PC-3 (cell line): Measurements from ENCODE around the gene SGMS1. TPM values are rescaled to one million over a fixed set of nuclear protein-coding genes. Genes with fewer than 3 reads are reported as not detected.

Experiments used
- ATAC-seq: fragments of 200-7000 bp; cut with Tn5 transposase; 2 replicates; pipeline ENCODE4 v1.9.1; 2020; ENCODE audit warnings: mild to moderate bottlenecking, moderate library complexity
- BruUV-seq: library from RNA; stranded (reverse); fragments of 400-500 nt; replicated peaks from 2 replicates; lab custom pipeline; 2021; lab: Mats Ljungman, UMichigan
- CTCF ChIA-PET: fragments of 300-600 bp; sonication (Branson Sonifier 250); formaldehyde crosslinking; loops from one replicate; lab custom pipeline; 2022; ENCODE audit warnings: antibody characterized with exemption; lab: Charles Lee
- POLR2A ChIA-PET: fragments of 300-600 bp; sonication (Branson Sonifier 250); formaldehyde crosslinking; loops from one replicate; lab custom pipeline; 2022; ENCODE audit warnings: antibody characterized with exemption; ENCODE audit not compliant: unreplicated experiment; lab: Charles Lee
- DNase-seq: peaks from one replicate; pipeline ENCODE4 v3.0.0-alpha.2; 2015
- H2AFZ ChIP-seq: fragments of 300-600 bp; sonication (generic); 2 replicates; pipeline ENCODE4 v1.6.0; 2016; ENCODE audit warnings: antibody characterized with exemption, low read length
- H3F3A ChIP-seq: fragments of 300-600 bp; sonication (generic); one replicate; pipeline ENCODE4 v1.6.0; 2017; ENCODE audit warnings: antibody characterized with exemption, low read length, control low read depth, mild to moderate bottlenecking; ENCODE audit not compliant: unreplicated experiment
- H3K27ac ChIP-seq: fragments of 300-600 bp; sonication (generic); 2 replicates; pipeline ENCODE4 v1.5.1; 2016; ENCODE audit warnings: mild to moderate bottlenecking, low read length
- H3K27me3 ChIP-seq: fragments of 300-600 bp; sonication (generic); 2 replicates; pipeline ENCODE4 v1.6.1; 2016; ENCODE audit warnings: low read length, mixed read lengths
- H3K36me3 ChIP-seq: fragments of 300-600 bp; sonication (generic); 2 replicates; pipeline ENCODE4 v1.6.1; 2016; ENCODE audit warnings: low read depth, mixed run types, low read length, mixed read lengths
- H3K4me1 ChIP-seq: fragments of 300-600 bp; sonication (generic); 2 replicates; pipeline ENCODE4 v1.5.1; 2016; ENCODE audit warnings: low read length; ENCODE audit not compliant: insufficient read depth
- H3K4me2 ChIP-seq: fragments of 300-600 bp; sonication (generic); 2 replicates; pipeline ENCODE4 v1.6.0; 2016; ENCODE audit warnings: low read length
- H3K4me3 ChIP-seq: fragments of 300-600 bp; sonication (generic); 2 replicates; pipeline ENCODE4 v1.5.1; 2016; ENCODE audit warnings: mild to moderate bottlenecking, low read length, mixed read lengths
- H3K79me2 ChIP-seq: fragments of 300-600 bp; sonication (generic); 2 replicates; pipeline ENCODE4 v1.6.1; 2017; ENCODE audit warnings: low read length, mixed read lengths
- H3K9ac ChIP-seq: fragments of 300-600 bp; sonication (generic); 2 replicates; pipeline ENCODE4 v1.6.0; 2016; ENCODE audit warnings: mild to moderate bottlenecking, low read length
- H3K9me2 ChIP-seq: fragments of 300-600 bp; sonication (generic); replicated peaks from 2 replicates; pipeline ENCODE4 v1.6.1; 2016; ENCODE audit warnings: mixed run types, low read length, mixed read lengths
- H3K9me3 ChIP-seq: fragments of 300-600 bp; sonication (generic); 2 replicates; pipeline ENCODE4 v1.6.1; 2016; ENCODE audit warnings: low read length, mixed read lengths
- H4K20me1 ChIP-seq: fragments of 300-600 bp; sonication (generic); 2 replicates; pipeline ENCODE4 v1.6.1; 2016; ENCODE audit warnings: low read length, mixed read lengths
- EZH2 ChIP-seq: fragments of 300-600 bp; sonication (generic); IDR thresholded peaks from one replicate; pipeline ENCODE4 v1.6.1; 2017; ENCODE audit warnings: antibody characterized with exemption, mild to moderate bottlenecking, low read length; ENCODE audit not compliant: unreplicated experiment
- EZH2phosphoT487 ChIP-seq: fragments of 300-600 bp; sonication (generic); IDR thresholded peaks from 2 replicates; pipeline ENCODE4 v1.6.1; 2018; ENCODE audit warnings: mild to moderate bottlenecking, antibody characterized with exemption, low read length, borderline replicate concordance
- intact Hi-C: fragments of 100-400 bp; cut with micrococcal nuclease; formaldehyde crosslinking; loops from 2 replicates; pipeline ENCODE4 v1.9.0; 2023
- total RNA-seq: library from RNA; depleted of rRNA; stranded (reverse); fragments of >200 nt; gene quantifications from 2 replicates; pipeline ENCODE4 v1.2.3, GENCODE V29; 2014
- TF ChIP-seq, protein P1 (sequence below): fragments of 300-600 bp; sonication (generic); conservative IDR thresholded peaks from 2 replicates; pipeline ENCODE4 v1.5.1; 2017; ENCODE audit warnings: antibody characterized with exemption, low read depth, mild to moderate bottlenecking, low read length

SGMS1 gene
- total RNA-seq, 1 experiment from 2014 or later = 61.4 TPM

DNA sequence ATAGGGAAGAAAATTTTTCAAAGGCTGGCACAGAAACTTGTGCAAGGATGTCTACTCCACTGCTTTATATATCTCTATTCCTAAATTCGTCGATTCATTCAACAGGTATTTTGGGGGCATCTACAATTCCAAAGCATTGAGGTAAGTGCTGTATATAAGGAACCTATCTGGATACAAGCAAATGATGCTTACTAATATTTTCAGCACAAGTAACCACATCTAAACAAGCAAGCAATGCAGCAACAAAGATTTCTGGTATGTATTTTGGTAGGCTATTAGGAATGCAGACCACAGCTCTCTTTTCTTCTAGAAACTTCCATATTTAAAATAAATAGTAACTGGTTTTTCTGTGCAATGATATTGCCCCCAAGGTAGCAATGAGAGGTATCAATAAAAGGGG, 183.9 kb downstream of the SGMS1 start:
- no peak for ATAC-seq
- Histone ChIP-seq H3F3A (no peaks in the 10 kb centered on the region), H3K9me3 (no peaks in the 10 kb centered on the region), H3K36me3 (no peaks in the 10 kb centered on the region), H3K4me1 (no peaks in the 10 kb centered on the region), H3K4me3 (no peak overlapping the region), H3K9me2 (no peaks in the 10 kb centered on the region), H2AFZ (no peak overlapping the region), H3K9ac (no peak overlapping the region), H3K79me2 (no peaks in the 10 kb centered on the region), H3K27me3 (no peaks in the 10 kb centered on the region), H4K20me1 (no peaks in the 10 kb centered on the region), H3K4me2 (no peak overlapping the region), H3K27ac (no peak overlapping the region)
- no peak for DNase-seq
- TF ChIP-seq EZH2 (no peak), EZH2phosphoT487 (no peak)
- TF ChIP-seq, protein P1, sequence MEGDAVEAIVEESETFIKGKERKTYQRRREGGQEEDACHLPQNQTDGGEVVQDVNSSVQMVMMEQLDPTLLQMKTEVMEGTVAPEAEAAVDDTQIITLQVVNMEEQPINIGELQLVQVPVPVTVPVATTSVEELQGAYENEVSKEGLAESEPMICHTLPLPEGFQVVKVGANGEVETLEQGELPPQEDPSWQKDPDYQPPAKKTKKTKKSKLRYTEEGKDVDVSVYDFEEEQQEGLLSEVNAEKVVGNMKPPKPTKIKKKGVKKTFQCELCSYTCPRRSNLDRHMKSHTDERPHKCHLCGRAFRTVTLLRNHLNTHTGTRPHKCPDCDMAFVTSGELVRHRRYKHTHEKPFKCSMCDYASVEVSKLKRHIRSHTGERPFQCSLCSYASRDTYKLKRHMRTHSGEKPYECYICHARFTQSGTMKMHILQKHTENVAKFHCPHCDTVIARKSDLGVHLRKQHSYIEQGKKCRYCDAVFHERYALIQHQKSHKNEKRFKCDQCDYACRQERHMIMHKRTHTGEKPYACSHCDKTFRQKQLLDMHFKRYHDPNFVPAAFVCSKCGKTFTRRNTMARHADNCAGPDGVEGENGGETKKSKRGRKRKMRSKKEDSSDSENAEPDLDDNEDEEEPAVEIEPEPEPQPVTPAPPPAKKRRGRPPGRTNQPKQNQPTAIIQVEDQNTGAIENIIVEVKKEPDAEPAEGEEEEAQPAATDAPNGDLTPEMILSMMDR = no peak
- ChIA-PET POLR2A (interaction anchor here (0.6 to 0.7 kb wide), 2 partner anchors 133 to 1317 kb away, joined by 4 to 7 read pairs; no protein-coding TSS in a partner anchor), CTCF (no interaction called here)
- no TSS peak for BruUV-seq
- intact Hi-C loops = no loop called here

DNA sequence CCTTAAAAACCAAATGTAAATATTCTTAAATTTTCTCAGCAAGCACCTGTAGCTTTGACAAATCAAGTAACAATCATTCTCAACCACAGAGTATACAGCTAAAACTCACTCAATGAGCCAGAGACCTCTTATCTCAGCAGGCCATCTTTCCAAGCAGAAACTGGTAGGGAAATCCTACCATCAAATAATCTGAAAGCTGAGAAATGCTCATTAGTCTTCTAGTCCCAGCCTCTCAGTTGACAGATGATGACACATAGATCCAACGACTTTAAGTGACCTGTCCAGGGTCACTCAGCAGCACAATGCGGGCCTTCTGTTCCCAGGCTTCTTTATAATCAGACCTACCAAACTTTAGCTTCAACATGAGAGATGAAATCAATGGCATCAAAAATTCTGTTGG, 184.6 kb downstream of the SGMS1 start:
- H4K20me1 ChIP-seq = no peaks in the 10 kb centered on the region
- BruUV-seq = no TSS peak
- H3K9me3 ChIP-seq = no peaks in the 10 kb centered on the region
- H3K79me2 ChIP-seq = no peaks in the 10 kb centered on the region
- H3K4me2 ChIP-seq = no peak overlapping the region
- ATAC-seq = no peak
- no peak for DNase-seq
- no peak overlapping the region for H3K9ac ChIP-seq
- H3K4me3 ChIP-seq = no peak overlapping the region
- no peak for TF ChIP-seq EZH2
- TF ChIP-seq EZH2phosphoT487 = no peak
- TF ChIP-seq, protein P1 = no peak
- H3K27ac ChIP-seq = no peak overlapping the region
- no peaks in the 10 kb centered on the region for H3K4me1 ChIP-seq
- H3F3A ChIP-seq = no peaks in the 10 kb centered on the region
- intact Hi-C loops = no loop called here
- POLR2A ChIA-PET = interaction anchor here (0.6 to 0.7 kb wide), 2 partner anchors 132 to 1318 kb away, joined by 4 to 7 read pairs; no protein-coding TSS in a partner anchor
- H3K36me3 ChIP-seq = no peaks in the 10 kb centered on the region
- no peaks in the 10 kb centered on the region for H3K27me3 ChIP-seq
- CTCF ChIA-PET = no interaction called here
- H2AFZ ChIP-seq = no peak overlapping the region
- H3K9me2 ChIP-seq = no peaks in the 10 kb centered on the region

DNA sequence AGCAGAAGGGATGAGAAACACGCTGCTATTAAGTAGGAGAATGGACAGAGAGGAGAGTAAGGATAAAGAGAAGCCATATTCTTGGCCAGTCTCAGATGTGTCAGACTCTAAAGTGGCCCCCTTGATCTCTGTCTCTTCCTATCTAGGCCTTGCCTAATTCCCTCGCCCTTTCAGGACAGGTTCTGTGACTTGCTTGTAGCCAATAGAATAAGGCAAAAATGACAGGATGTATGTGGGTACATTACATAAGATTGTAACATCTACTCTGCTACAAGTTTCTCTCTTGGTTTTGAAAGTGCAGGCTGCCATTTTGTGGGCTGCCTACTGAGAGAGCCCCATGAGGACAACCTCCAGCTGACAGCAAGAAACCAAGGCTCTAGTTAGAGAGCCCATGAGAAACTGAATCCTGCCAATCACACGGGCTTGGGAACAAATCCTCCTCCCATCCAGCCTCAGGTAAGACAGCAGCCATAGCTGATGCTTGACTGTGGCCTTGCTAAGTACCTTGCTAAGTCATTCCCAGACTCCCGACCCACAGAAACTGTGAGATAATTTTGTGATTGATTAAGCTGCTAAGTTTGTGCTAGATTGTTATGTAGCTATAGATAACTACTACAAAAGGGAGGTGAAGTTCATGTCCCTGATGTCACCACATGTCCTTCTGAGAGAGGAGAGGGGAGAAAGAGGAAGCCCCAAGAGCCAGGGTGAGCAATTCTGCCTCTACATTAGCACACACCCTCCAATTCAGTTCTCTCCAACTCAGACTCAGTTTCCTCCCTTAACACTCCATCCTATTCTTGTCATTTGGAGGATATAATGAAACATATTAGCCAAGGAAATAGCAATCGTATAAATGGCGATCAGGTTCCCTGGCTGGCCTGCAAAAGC, 185.5 kb downstream of the SGMS1 start:
- Histone ChIP-seq H4K20me1 (no peaks in the 10 kb centered on the region), H3K27me3 (no peaks in the 10 kb centered on the region), H2AFZ (no peak overlapping the region), H3K9me2 (no peaks in the 10 kb centered on the region), H3K4me2 (no peak overlapping the region), H3K27ac (no peak overlapping the region), H3F3A (no peaks in the 10 kb centered on the region), H3K4me1 (no peaks in the 10 kb centered on the region), H3K36me3 (no peaks in the 10 kb centered on the region), H3K9ac (no peak overlapping the region), H3K4me3 (no peak overlapping the region), H3K79me2 (no peaks in the 10 kb centered on the region), H3K9me3 (no peaks in the 10 kb centered on the region)
- intact Hi-C loops = no loop called here
- no TSS peak for BruUV-seq
- TF ChIP-seq EZH2 = no peak
- no peak for TF ChIP-seq EZH2phosphoT487
- TF ChIP-seq, protein P1 = no peak
- ChIA-PET CTCF (no interaction called here), POLR2A (no interaction called here)
- ATAC-seq (no peak), DNase-seq (no peak)
